CD8-positive, alpha-beta memory T cell (primary cell): ENCODE results near the gene VEGFD. TPM values are rescaled to one million over a fixed set of nuclear protein-coding genes. Genes with fewer than 3 reads are reported as not detected.

Experiments
- CTCF ChIA-PET: fragments of 350-600 bp; sonication (Branson Sonifier 250); formaldehyde crosslinking; loops from one replicate; lab custom pipeline; 2021; ENCODE audit warnings: antibody characterized with exemption; lab: Charles Lee
- POLR2A ChIA-PET: fragments of 350-600 bp; sonication (Branson Sonifier 250); formaldehyde crosslinking; loops from one replicate; lab custom pipeline; 2021; ENCODE audit warnings: antibody characterized with exemption; lab: Charles Lee
- DNase-seq, 5 donors: peaks; one replicate each; pipeline versions ENCODE4 v3.0.0 to v3.0.0-alpha.2; 2020 to 2022; ENCODE audit warnings: mixed read lengths in 1 of 5
- H3K27ac ChIP-seq: one replicate; pipeline ENCODE4 v1.7.0; 2013; ENCODE audit warnings: low read depth, mild to moderate bottlenecking, low read length, moderate library complexity
- H3K27me3 ChIP-seq: 2 replicates; pipeline ENCODE4 v1.7.0; 2013; ENCODE audit warnings: low read length, mild to moderate bottlenecking; ENCODE audit not compliant: insufficient read depth, poor library complexity, severe bottlenecking
- H3K36me3 ChIP-seq: 2 replicates; pipeline ENCODE4 v1.7.0; 2013; ENCODE audit warnings: mild to moderate bottlenecking, low read length, moderate library complexity; ENCODE audit not compliant: insufficient read depth
- H3K4me1 ChIP-seq: 2 replicates; pipeline ENCODE4 v1.7.0; 2013; ENCODE audit warnings: mild to moderate bottlenecking, low read length, moderate library complexity; ENCODE audit not compliant: insufficient read depth
- H3K4me3 ChIP-seq: 2 replicates; pipeline ENCODE4 v1.7.0; 2013; ENCODE audit warnings: mild to moderate bottlenecking, low read length
- H3K9me3 ChIP-seq: 2 replicates; pipeline ENCODE4 v1.7.0; 2013; ENCODE audit warnings: mild to moderate bottlenecking, low read length
- H3K27ac Mint-ChIP-seq, 8 donors: one replicate each; pipeline ENCODE4 v1.8.0; 2020 to 2021; ENCODE audit warnings: mixed read lengths in 8 of 8, mild to moderate bottlenecking in 6 of 8, inconsistent platforms in 3 of 8, moderate library complexity in 3 of 8
- H3K27me3 Mint-ChIP-seq, 2 donors: one replicate each; pipeline ENCODE4 v1.8.0; 2020 to 2021; ENCODE audit warnings: mixed read lengths in 2 of 2, mild to moderate bottlenecking in 1 of 2, moderate library complexity in 1 of 2
- H3K36me3 Mint-ChIP-seq, 3 donors: one replicate each; pipeline ENCODE4 v1.8.0; 2020 to 2021; ENCODE audit warnings: mixed read lengths in 3 of 3, inconsistent platforms in 1 of 3, mild to moderate bottlenecking in 1 of 3
- H3K4me1 Mint-ChIP-seq, 3 donors: one replicate each; pipeline ENCODE4 v1.8.0; 2020 to 2021; ENCODE audit warnings: mixed read lengths in 3 of 3, inconsistent platforms in 1 of 3, mild to moderate bottlenecking in 1 of 3
- H3K4me3 Mint-ChIP-seq, 7 donors: one replicate each; pipeline ENCODE4 v1.8.0; 2020 to 2021; ENCODE audit warnings: mixed read lengths in 7 of 7, mild to moderate bottlenecking in 6 of 7, moderate library complexity in 4 of 7, inconsistent platforms in 2 of 7
- H3K9me3 Mint-ChIP-seq, 5 donors: one replicate each; pipeline ENCODE4 v1.8.0; 2020 to 2022; ENCODE audit warnings: mixed read lengths in 5 of 5, mild to moderate bottlenecking in 3 of 5, moderate library complexity in 2 of 5, inconsistent platforms in 1 of 5
- polyA plus RNA-seq: library from polyadenylated mRNA; unstranded; fragments of 300-500 nt; fragmentation: Illumina TruSeq; gene quantifications from one replicate; pipeline ENCODE4 v1.2.3, GENCODE V29; 2021
- total RNA-seq, 2 experiments: library from RNA; stranded (reverse); gene quantifications; one replicate each; pipeline ENCODE4 v1.2.3, GENCODE V29; 2021

VEGFD gene
- total and polyA plus RNA-seq, 3 experiments from 2014 or later, result not detected

DNA sequence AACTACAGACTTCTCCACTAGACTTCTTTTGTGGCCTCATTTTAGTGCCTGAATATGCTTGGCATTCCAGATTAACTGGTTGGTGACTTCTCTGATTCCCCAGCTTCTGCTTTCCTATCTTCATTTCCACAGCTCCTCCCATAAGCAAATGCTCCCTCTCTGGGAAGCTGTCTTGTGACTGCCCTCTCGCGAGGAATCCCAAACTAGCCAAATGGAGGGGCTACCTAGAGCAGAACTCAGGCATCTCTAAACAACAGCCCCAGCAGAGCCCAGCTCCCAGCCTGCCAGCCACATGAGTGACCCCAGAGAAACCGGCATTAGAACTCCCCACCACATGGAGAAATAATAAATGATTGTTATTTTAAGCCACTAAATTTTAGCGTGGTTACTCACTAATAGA, 7.6 kb upstream of the VEGFD start:
- CTCF ChIA-PET, result no interaction called here
- H3K36me3 Mint-ChIP-seq, result no peaks in the 10 kb centered on the region

DNA sequence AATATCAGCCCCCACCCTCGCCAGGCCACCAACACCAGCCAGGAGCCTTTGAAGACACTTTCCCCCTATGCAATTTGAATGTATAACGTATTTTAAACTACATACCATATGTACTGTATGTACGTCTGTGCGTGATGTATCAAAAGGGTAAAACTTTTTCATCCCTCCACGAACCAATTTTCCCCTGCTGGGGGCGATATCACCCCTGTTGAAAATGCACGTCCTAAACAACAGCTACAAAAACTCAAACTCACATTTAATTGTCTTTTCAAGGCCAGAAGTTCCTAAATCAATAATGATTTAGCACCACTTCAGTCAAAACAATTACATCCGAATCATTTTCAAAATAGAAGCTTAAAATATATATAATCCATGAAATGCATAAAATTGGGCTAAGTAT, 1.4 kb downstream of the VEGFD start:
- H3K27ac ChIP-seq, result no peak overlapping the region
- no peak overlapping the region for H3K4me3 ChIP-seq
- H3K36me3 ChIP-seq, result no peaks in the 10 kb centered on the region
- Mint-ChIP-seq H3K27me3 (peaks cover 2 to 8% of the 10 kb centered on the region in 2 donors), H3K27ac (no peak overlapping the region), H3K4me3 (no peak overlapping the region), H3K4me1 (no peaks in the 10 kb centered on the region), H3K36me3 (no peaks in the 10 kb centered on the region), H3K9me3 (no peaks in the 10 kb centered on the region)
- H3K4me1 ChIP-seq, result no peaks in the 10 kb centered on the region
- H3K27me3 ChIP-seq, result no peaks in the 10 kb centered on the region
- CTCF ChIA-PET, result no interaction called here
- no peaks in the 10 kb centered on the region for H3K9me3 ChIP-seq
- no peak for DNase-seq
- POLR2A ChIA-PET, result no interaction called here

More for the DNA sequence above, 7.6 kb upstream of the VEGFD start:
- H3K4me3 ChIP-seq, result no peak overlapping the region
- no peaks in the 10 kb centered on the region for H3K4me1 ChIP-seq
- H3K36me3 ChIP-seq, result no peaks in the 10 kb centered on the region
- H3K27ac ChIP-seq, result no peak overlapping the region
- Mint-ChIP-seq H3K9me3 (peaks cover 0 to 1% (median 0%) of the 10 kb centered on the region in 5 donors), H3K4me1 (no peaks in the 10 kb centered on the region), H3K27me3 (peaks cover 0 to 9% of the 10 kb centered on the region in 2 donors), H3K4me3 (no peak overlapping the region), H3K27ac (no peak overlapping the region)
- H3K27me3 ChIP-seq, result no peaks in the 10 kb centered on the region
- POLR2A ChIA-PET, result no interaction called here
- no peaks in the 10 kb centered on the region for H3K9me3 ChIP-seq
- no peak for DNase-seq

DNA sequence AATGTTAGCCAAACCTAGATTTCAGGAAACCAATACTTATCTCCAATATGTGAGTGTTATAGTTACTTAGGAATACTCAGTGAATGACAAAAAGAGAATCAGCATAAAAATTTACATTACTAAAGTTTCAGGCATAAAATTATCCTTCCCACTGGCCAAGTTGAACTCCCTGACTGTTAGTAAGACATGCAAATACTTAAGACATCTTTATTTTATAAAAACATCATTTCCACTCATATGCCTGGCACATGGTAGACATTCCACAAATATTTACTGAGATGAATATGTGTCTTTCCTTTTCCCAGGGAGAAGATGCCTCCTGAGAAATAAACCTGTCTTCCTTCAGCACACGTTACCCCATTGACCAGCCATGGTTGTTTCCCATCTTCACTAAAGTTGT, 7.3 kb downstream of the VEGFD start:
- H3K27me3 Mint-ChIP-seq, result peaks cover 5 to 10% of the 10 kb centered on the region in 2 donors
- CTCF ChIA-PET, result no interaction called here
- Histone ChIP-seq H3K4me1 (no peaks in the 10 kb centered on the region), H3K27ac (no peak overlapping the region), H3K36me3 (no peaks in the 10 kb centered on the region), H3K9me3 (no peaks in the 10 kb centered on the region), H3K27me3 (no peaks in the 10 kb centered on the region), H3K4me3 (no peak overlapping the region)
- no peak overlapping the region for H3K4me3 Mint-ChIP-seq
- H3K27ac Mint-ChIP-seq, result no peak overlapping the region
- POLR2A ChIA-PET, result no interaction called here
- no peaks in the 10 kb centered on the region for H3K4me1 Mint-ChIP-seq
- no peaks in the 10 kb centered on the region for H3K36me3 Mint-ChIP-seq
- no peaks in the 10 kb centered on the region for H3K9me3 Mint-ChIP-seq
- DNase-seq, result no peak

DNA sequence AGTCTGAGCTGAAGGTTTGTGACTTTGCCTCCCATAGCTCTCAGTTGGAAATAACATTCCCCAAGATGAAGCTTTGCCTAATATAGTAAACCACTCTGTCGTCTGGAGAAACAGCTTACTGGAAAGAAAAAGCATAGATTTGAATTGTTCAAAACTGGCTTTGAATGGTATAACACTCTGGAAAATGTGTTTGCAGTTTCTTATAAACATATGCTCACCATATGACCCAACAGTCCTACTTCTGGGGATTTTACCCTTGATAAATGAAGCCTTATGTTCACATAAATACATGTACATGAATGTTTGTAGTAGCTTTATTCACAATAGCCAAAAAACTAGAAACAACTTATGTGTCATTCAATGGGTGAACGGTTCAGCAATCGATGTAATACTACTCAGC, 10.2 kb downstream of the VEGFD start:
- no peaks in the 10 kb centered on the region for H3K9me3 ChIP-seq
- H3K4me1 ChIP-seq, result no peaks in the 10 kb centered on the region
- no peak for DNase-seq
- H3K9me3 Mint-ChIP-seq, result no peaks in the 10 kb centered on the region
- ChIA-PET CTCF (no interaction called here), POLR2A (interaction anchor here (0.6 kb wide), 1 partner anchor 168 kb away, joined by 4 read pairs; no protein-coding TSS in a partner anchor)
- H3K27ac Mint-ChIP-seq, result no peak overlapping the region
- no peak overlapping the region for H3K4me3 Mint-ChIP-seq
- H3K4me3 ChIP-seq, result no peak overlapping the region
- H3K27me3 Mint-ChIP-seq, result peaks cover 7 to 14% of the 10 kb centered on the region in 2 donors
- no peaks in the 10 kb centered on the region for H3K36me3 ChIP-seq
- H3K4me1 Mint-ChIP-seq, result no peaks in the 10 kb centered on the region
- no peaks in the 10 kb centered on the region for H3K27me3 ChIP-seq
- no peaks in the 10 kb centered on the region for H3K36me3 Mint-ChIP-seq
- no peak overlapping the region for H3K27ac ChIP-seq

DNA sequence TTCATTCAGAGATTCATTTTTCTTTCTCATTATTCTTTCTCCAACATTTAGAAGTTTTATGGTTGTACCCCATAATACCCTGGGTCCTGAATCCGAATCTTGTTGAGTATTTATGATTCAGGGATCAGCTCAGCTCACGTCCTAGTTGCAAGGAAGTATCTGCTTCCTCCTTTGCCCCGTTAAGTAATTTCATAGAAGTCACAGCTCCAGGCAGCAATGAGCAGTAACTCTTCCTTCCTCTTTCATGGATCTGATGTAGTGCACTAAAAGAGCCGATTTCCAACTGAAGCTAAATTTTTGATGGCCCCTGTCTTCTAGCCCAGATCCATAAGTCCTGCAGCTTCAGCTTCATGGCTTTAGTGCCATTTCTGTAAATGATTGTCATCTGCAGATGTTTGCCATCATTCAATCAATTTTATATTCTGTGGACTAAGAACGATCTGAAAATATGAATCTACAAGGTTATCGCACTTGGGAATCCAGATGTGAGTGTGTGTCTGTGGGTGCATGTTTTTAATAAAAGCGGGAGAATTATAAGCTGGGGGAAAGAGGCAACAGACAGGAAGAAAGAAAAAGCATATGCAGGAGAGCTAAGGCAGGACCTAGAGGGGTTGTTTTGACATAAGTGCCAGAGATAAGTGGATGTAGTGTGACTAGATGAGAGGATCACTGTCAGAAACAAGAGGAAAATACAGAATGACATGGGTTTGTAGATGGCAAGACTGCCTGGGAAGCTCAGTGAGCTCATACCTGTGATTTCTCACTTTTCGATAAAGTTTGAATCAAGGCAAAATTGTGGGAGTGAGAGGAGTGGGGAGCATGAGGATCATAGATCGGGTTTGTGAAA, 17.5 kb downstream of the VEGFD start:
- Histone ChIP-seq H3K36me3 (no peaks in the 10 kb centered on the region), H3K27me3 (no peaks in the 10 kb centered on the region), H3K9me3 (no peaks in the 10 kb centered on the region), H3K4me3 (no peak overlapping the region), H3K4me1 (no peaks in the 10 kb centered on the region), H3K27ac (no peak overlapping the region)
- Mint-ChIP-seq H3K9me3 (no peaks in the 10 kb centered on the region), H3K4me1 (no peaks in the 10 kb centered on the region), H3K27me3 (peaks cover 13 to 24% of the 10 kb centered on the region in 2 donors), H3K4me3 (no peak overlapping the region), H3K36me3 (no peaks in the 10 kb centered on the region), H3K27ac (peak overlapping the region in 1 of 8 donors; percentile 0)
- CTCF ChIA-PET, result no interaction called here
- DNase-seq, result no peak
- POLR2A ChIA-PET, result no interaction called here

DNA sequence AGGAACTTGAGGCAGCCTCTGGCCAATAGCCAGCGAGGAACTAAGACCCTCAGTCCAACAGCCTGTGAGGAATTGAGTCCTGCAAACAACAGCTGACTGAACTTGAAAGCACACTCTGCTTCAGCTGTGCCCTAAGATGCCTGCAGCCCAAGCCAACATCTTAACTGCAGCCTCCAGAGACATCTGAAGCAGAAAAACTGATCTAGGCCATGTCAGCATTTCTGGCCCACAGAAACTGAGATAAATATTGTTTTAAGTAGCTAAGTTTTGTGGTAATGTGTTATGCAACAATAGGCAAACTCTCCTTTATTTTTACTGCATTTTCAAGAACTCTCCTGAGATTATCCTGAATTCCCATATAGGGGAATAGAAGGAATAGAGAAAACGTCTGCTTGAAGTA, 24.5 kb downstream of the VEGFD start:
- no peaks in the 10 kb centered on the region for H3K9me3 Mint-ChIP-seq

DNA sequence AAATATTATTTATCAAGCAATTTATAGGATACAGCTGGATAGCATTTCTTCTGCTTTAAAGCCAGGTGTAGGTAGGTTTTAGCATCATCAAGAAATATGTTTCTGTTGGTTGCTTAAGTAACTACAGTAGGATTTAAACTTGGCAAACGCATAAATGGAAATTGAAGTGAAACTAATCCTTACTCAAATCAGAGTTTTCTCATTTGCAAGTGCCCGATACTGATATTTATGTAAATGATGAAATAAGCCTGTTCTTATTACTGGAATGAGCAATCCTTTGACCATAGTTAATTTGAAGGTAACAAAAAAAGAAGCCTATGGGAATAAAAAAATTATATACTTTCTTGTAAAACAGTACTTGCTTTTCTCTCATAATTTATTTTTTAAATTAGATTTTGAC, 25.7 kb downstream of the VEGFD start:
- Histone ChIP-seq H3K27ac (no peak overlapping the region), H3K4me3 (no peak overlapping the region), H3K4me1 (no peaks in the 10 kb centered on the region), H3K36me3 (no peaks in the 10 kb centered on the region), H3K9me3 (no peaks in the 10 kb centered on the region), H3K27me3 (no peaks in the 10 kb centered on the region)
- Mint-ChIP-seq H3K4me3 (no peak overlapping the region), H3K27me3 (peaks cover 7 to 9% of the 10 kb centered on the region in 2 donors), H3K4me1 (no peaks in the 10 kb centered on the region), H3K27ac (no peak overlapping the region), H3K9me3 (no peaks in the 10 kb centered on the region), H3K36me3 (no peaks in the 10 kb centered on the region)
- ChIA-PET CTCF (no interaction called here), POLR2A (no interaction called here)
- DNase-seq, result no peak

More for the DNA sequence above, 24.5 kb downstream of the VEGFD start:
- Mint-ChIP-seq H3K36me3 (no peaks in the 10 kb centered on the region), H3K4me1 (no peaks in the 10 kb centered on the region), H3K27ac (no peak overlapping the region), H3K4me3 (no peak overlapping the region), H3K27me3 (peaks cover 10 to 13% of the 10 kb centered on the region in 2 donors)
- no peaks in the 10 kb centered on the region for H3K27me3 ChIP-seq
- H3K27ac ChIP-seq, result no peak overlapping the region
- no peak for DNase-seq
- ChIA-PET POLR2A (no interaction called here), CTCF (no interaction called here)
- H3K9me3 ChIP-seq, result no peaks in the 10 kb centered on the region
- H3K4me3 ChIP-seq, result no peak overlapping the region
- H3K4me1 ChIP-seq, result no peaks in the 10 kb centered on the region
- no peaks in the 10 kb centered on the region for H3K36me3 ChIP-seq

DNA sequence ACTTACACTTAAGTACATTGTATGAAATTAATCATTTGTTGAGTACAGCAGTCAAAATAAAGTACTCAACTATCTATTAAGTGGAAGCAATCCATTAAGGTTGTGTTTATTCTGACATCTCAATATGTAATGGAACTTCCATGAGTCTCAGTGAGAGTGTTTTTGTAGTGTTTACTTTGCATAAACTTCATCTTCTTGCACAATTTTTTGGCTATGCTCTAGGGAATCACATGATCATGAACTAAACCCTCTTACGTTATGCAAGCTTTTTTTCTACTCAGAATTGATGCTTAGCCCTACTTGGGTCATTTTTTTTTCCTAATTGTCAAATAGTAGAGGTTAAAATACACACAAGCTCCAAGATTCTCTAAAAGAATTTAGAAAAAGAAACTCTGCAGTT, 27.8 kb downstream of the VEGFD start:
- Mint-ChIP-seq H3K36me3 (no peaks in the 10 kb centered on the region), H3K9me3 (no peaks in the 10 kb centered on the region), H3K4me1 (no peaks in the 10 kb centered on the region), H3K27me3 (peaks cover 4 to 10% of the 10 kb centered on the region in 2 donors), H3K27ac (no peak overlapping the region), H3K4me3 (no peak overlapping the region)
- Histone ChIP-seq H3K4me3 (no peak overlapping the region), H3K27ac (no peak overlapping the region), H3K36me3 (no peaks in the 10 kb centered on the region), H3K27me3 (no peaks in the 10 kb centered on the region), H3K9me3 (no peaks in the 10 kb centered on the region), H3K4me1 (no peaks in the 10 kb centered on the region)
- CTCF ChIA-PET, result no interaction called here
- POLR2A ChIA-PET, result no interaction called here
- DNase-seq, result no peak
